ENCODE data around the gene TSHZ2.

- no peak for TF ChIP-seq TARDBP (IDR thresholded peaks at IDR 0.05)
- TF ChIP-seq BHLHE40 (IDR thresholded peaks at IDR 0.05; ENCODE audit: borderline replicate concordance) = no peak
- TF ChIP-seq ARNT (IDR thresholded peaks at IDR 0.05) = no peak
- TF ChIP-seq FOXK2 (IDR thresholded peaks at IDR 0.05) = no peak
- no peak for TF ChIP-seq SP1 (IDR thresholded peaks at IDR 0.05)
- no peak for TF ChIP-seq FOXM1 (IDR thresholded peaks at IDR 0.05; ENCODE audit: borderline replicate concordance)
- TF ChIP-seq FOXA1 (IDR thresholded peaks at IDR 0.05) = no peak
- TF ChIP-seq L3MBTL2 (conservative IDR thresholded peaks at IDR 0.05) = no peak
- TF ChIP-seq ELF4 (IDR thresholded peaks at IDR 0.05) = no peak
- TF ChIP-seq PKNOX1 (IDR thresholded peaks at IDR 0.05) = no peak
- TF ChIP-seq CTBP1 (IDR thresholded peaks at IDR 0.05; ENCODE audit: borderline replicate concordance) = no peak
- TF ChIP-seq ZNF384 (IDR thresholded peaks at IDR 0.05) = no peak
- TF ChIP-seq LEF1 (IDR thresholded peaks at IDR 0.05; ENCODE audit: borderline replicate concordance) = no peak
These were observed 237.9 kb downstream of the TSHZ2 start for GRCh38 chr20:53210041-53210440.

Data from HEK293T (cell line).